ENCODE data around the gene RBMS1. TPM values are rescaled to one million over a fixed set of nuclear protein-coding genes. Genes with fewer than 3 reads are reported as not detected.

The RBMS1 gene
- polyA plus RNA-seq, 1 donor (not counting 4 experiments of a cell fraction or from before 2014, with no cell fraction given): 89.1 TPM

- Histone ChIP-seq H3K36me3 (ENCODE audit: control insufficient read depth in 2 of 2, extremely low read depth in 1 of 2, insufficient read depth in 2 of 2, low read length in 2 of 2) (no peaks in the 10 kb centered on the region), H3K79me2 (ENCODE audit: control insufficient read depth, insufficient read depth, low read length) (peaks cover 91% of the 10 kb centered on the region), H3K4me1 (ENCODE audit: control insufficient read depth, extremely low read depth, insufficient read depth, low read length) (peaks cover 70% of the 10 kb centered on the region), H3K9me3 (ENCODE audit: control insufficient read depth, low read depth, low read length) (no peaks in the 10 kb centered on the region), H3K27ac (ENCODE audit: control insufficient read depth, insufficient read depth, low read length) (peak overlapping the region; percentile 63), H4K20me1 (ENCODE audit: control insufficient read depth, extremely low read depth, insufficient read depth, low read length) (no peaks in the 10 kb centered on the region), H3K9ac (ENCODE audit: control insufficient read depth, extremely low read depth, insufficient read depth, low read length) (no peak overlapping the region), H3K9me1 (ENCODE audit: control insufficient read depth, extremely low read depth, insufficient read depth, low read length) (peaks cover 2% of the 10 kb centered on the region), H3K4me2 (ENCODE audit: control insufficient read depth, extremely low read depth, insufficient read depth, low read depth, low read length) (peak overlapping the region; percentile 46), H2AFZ (ENCODE audit: control insufficient read depth, low read length) (no peak overlapping the region), H3K4me3 (ENCODE audit: control insufficient read depth in 2 of 3, extremely low read depth in 1 of 3, insufficient read depth in 2 of 3, low read depth in 1 of 3, low read length in 3 of 3) (no peak overlapping the region), H3K27me3 (ENCODE audit: control insufficient read depth, extremely low read depth, insufficient read depth, low read length) (no peaks in the 10 kb centered on the region)
- FAIRE-seq (no peak), DNase-seq (ENCODE audit: low read depth, low spot score) (no peak)
- TF ChIP-seq CTCF (optimal IDR thresholded peaks at IDR 0.05 in 1 of 3, IDR thresholded peaks at IDR 0.05 in 1 of 3, conservative IDR thresholded peaks at IDR 0.05 in 1 of 3; ENCODE audit: extremely low read depth in 1 of 3, insufficient read depth in 2 of 3, low read length in 3 of 3) (no peak), EZH2 (IDR thresholded peaks at IDR 0.05; ENCODE audit: low read length) (no peak)
- dilution Hi-C loops (cut with MboI; ENCODE audit: extremely low pct_ligation_motif_present, low sequenced_read_pairs): no loop called here
Observed at GRCh38 chr2:160389875-160390274, 103.7 kb downstream of the RBMS1 start.

- H3K4me1 ChIP-seq (ENCODE audit: control insufficient read depth, extremely low read depth, insufficient read depth, low read length): peaks cover 62% of the 10 kb centered on the region
- no peak overlapping the region for H3K9ac ChIP-seq (ENCODE audit: control insufficient read depth, extremely low read depth, insufficient read depth, low read length)
- H2AFZ ChIP-seq (ENCODE audit: control insufficient read depth, low read length): no peak overlapping the region
- dilution Hi-C loops (cut with MboI; ENCODE audit: extremely low pct_ligation_motif_present, low sequenced_read_pairs): no loop called here
- TF ChIP-seq EZH2 (IDR thresholded peaks at IDR 0.05; ENCODE audit: low read length): no peak
- no peak for TF ChIP-seq CTCF (optimal IDR thresholded peaks at IDR 0.05 in 1 of 3, IDR thresholded peaks at IDR 0.05 in 1 of 3, conservative IDR thresholded peaks at IDR 0.05 in 1 of 3; ENCODE audit: extremely low read depth in 1 of 3, insufficient read depth in 2 of 3, low read length in 3 of 3)
- peak; percentile 23 for FAIRE-seq
- no peaks in the 10 kb centered on the region for H3K9me3 ChIP-seq (ENCODE audit: control insufficient read depth, low read depth, low read length)
- H3K79me2 ChIP-seq (ENCODE audit: control insufficient read depth, insufficient read depth, low read length): peaks cover 88% of the 10 kb centered on the region
- H3K36me3 ChIP-seq (ENCODE audit: control insufficient read depth in 2 of 2, extremely low read depth in 1 of 2, insufficient read depth in 2 of 2, low read length in 2 of 2): no peaks in the 10 kb centered on the region
- H3K27me3 ChIP-seq (ENCODE audit: control insufficient read depth, extremely low read depth, insufficient read depth, low read length): no peaks in the 10 kb centered on the region
- no peaks in the 10 kb centered on the region for H4K20me1 ChIP-seq (ENCODE audit: control insufficient read depth, extremely low read depth, insufficient read depth, low read length)
- H3K27ac ChIP-seq (ENCODE audit: control insufficient read depth, insufficient read depth, low read length): peak overlapping the region; percentile 48
- H3K9me1 ChIP-seq (ENCODE audit: control insufficient read depth, extremely low read depth, insufficient read depth, low read length): peaks cover 2% of the 10 kb centered on the region
- no peak for DNase-seq (ENCODE audit: low read depth, low spot score)
- H3K4me3 ChIP-seq (ENCODE audit: control insufficient read depth in 2 of 3, extremely low read depth in 1 of 3, insufficient read depth in 2 of 3, low read depth in 1 of 3, low read length in 3 of 3): no peak overlapping the region
- peak overlapping the region; percentile 70 for H3K4me2 ChIP-seq (ENCODE audit: control insufficient read depth, extremely low read depth, insufficient read depth, low read depth, low read length)
Observed at GRCh38 chr2:160388464-160389263, 104.9 kb downstream of the RBMS1 start.

Measured in keratinocyte (primary cell).